Measurements from ENCODE around the gene TPSAB1. TPM values are rescaled to one million over a fixed set of nuclear protein-coding genes. Genes with fewer than 3 reads are reported as not detected.
"Not testable (repeated sequence)": the region's sequence is repeated elsewhere in the genome, so short reads cannot be mapped to it uniquely, and the experiment has no call there.

Gene TPSAB1
- total and polyA plus RNA-seq, 10 of the 15 experiments (the other 5 are each of a cell fraction or from before 2014, with no cell fraction given), result 0.06 TPM; not detected in 9

DNA sequence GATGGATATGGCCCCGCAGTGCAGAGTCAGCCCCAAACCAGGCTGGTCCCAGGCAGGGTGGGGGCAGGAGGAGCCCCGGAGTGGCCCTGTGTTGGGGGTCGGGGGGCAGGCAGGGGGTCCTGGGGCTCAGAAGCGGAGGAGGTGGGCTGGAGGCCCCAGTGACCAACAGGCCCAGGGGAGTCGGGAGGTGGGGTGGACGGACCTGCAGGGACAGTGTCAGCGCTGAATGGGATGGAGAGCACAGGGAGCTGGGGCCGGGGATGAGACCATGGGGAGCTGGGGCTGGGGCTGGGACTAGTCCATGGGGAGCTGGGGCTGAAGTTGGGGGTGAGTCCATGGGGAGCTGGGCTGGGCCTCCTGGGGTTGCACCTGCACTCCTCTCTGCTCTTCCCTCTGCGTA, 930 bp upstream of the TPSAB1 start:
- H3K27ac ChIP-seq (ENCODE audit: control insufficient read depth, insufficient read depth); DNase-seq (ENCODE audit: low read depth, low spot score); POLR2A ChIA-PET; H3K9me3 ChIP-seq (replicated peaks; ENCODE audit: control insufficient read depth, insufficient read depth, low read length); intact Hi-C loops (cut with micrococcal nuclease; ENCODE audit: unreplicated experiment); H3K9ac ChIP-seq (ENCODE audit: control insufficient read depth, insufficient read depth, low read length); H3K4me1 ChIP-seq (ENCODE audit: control insufficient read depth, insufficient read depth, low read length); H3K79me2 ChIP-seq (ENCODE audit: control insufficient read depth, insufficient read depth, low read length); H4K20me1 ChIP-seq (ENCODE audit: control insufficient read depth, insufficient read depth); H3K36me3 ChIP-seq (ENCODE audit: control insufficient read depth in 2 of 2, insufficient read depth in 2 of 2, low read length in 1 of 2); H3K27me3 ChIP-seq (replicated peaks in 1 of 2; ENCODE audit: control insufficient read depth in 2 of 2, insufficient read depth in 2 of 2, low read length in 1 of 2); RAD21 ChIA-PET (ENCODE audit: unreplicated experiment); FAIRE-seq; ATAC-seq; H3K4me2 ChIP-seq (ENCODE audit: control insufficient read depth, insufficient read depth); H2AFZ ChIP-seq (ENCODE audit: control insufficient read depth, low read depth, low read length); CTCF ChIA-PET; BruUV-seq (replicated peaks); in situ Hi-C loops (cut with MboI); SMC1A ChIA-PET (ENCODE audit: uncharacterized antibody, unreplicated experiment); H3K4me3 ChIP-seq: not testable (repeated sequence)
- WGBS (ENCODE audit: insufficient coverage, insufficient replicate concordance, low lambda C conversion rate, missing lambda C conversion rate), result 30% methylated on average over 6 of the region's 9 CpGs

DNA sequence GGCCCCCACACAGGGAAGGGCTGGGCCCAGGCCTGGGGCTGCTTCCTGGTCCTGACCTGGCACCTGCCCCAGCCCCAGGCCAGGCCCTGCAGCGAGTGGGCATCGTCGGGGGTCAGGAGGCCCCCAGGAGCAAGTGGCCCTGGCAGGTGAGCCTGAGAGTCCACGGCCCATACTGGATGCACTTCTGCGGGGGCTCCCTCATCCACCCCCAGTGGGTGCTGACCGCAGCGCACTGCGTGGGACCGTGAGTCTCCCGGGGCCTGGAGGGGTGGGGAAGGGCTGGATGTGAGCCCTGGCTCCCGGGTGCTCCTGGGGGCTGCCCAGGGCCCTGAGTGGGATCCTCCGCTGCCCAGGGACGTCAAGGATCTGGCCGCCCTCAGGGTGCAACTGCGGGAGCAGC, 576 bp downstream of the TPSAB1 start:
- H3K27ac ChIP-seq (ENCODE audit: control insufficient read depth, insufficient read depth); RAD21 ChIA-PET (ENCODE audit: unreplicated experiment); H3K79me2 ChIP-seq (ENCODE audit: control insufficient read depth, insufficient read depth, low read length); H3K4me3 ChIP-seq; H4K20me1 ChIP-seq (ENCODE audit: control insufficient read depth, insufficient read depth); SMC1A ChIA-PET (ENCODE audit: uncharacterized antibody, unreplicated experiment); ATAC-seq; H3K4me2 ChIP-seq (ENCODE audit: control insufficient read depth, insufficient read depth); H3K9ac ChIP-seq (ENCODE audit: control insufficient read depth, insufficient read depth, low read length); BruUV-seq (replicated peaks); H3K27me3 ChIP-seq (replicated peaks in 1 of 2; ENCODE audit: control insufficient read depth in 2 of 2, insufficient read depth in 2 of 2, low read length in 1 of 2); FAIRE-seq; CTCF ChIA-PET; DNase-seq (ENCODE audit: low read depth, low spot score); H3K4me1 ChIP-seq (ENCODE audit: control insufficient read depth, insufficient read depth, low read length); H2AFZ ChIP-seq (ENCODE audit: control insufficient read depth, low read depth, low read length); in situ Hi-C loops (cut with MboI); POLR2A ChIA-PET; H3K36me3 ChIP-seq (ENCODE audit: control insufficient read depth in 2 of 2, insufficient read depth in 2 of 2, low read length in 1 of 2); H3K9me3 ChIP-seq (replicated peaks; ENCODE audit: control insufficient read depth, insufficient read depth, low read length); intact Hi-C loops (cut with micrococcal nuclease; ENCODE audit: unreplicated experiment): not testable (repeated sequence)
- 71% methylated on average over 9 of the region's 15 CpGs for WGBS (ENCODE audit: insufficient coverage, insufficient replicate concordance, low lambda C conversion rate, missing lambda C conversion rate)

DNA sequence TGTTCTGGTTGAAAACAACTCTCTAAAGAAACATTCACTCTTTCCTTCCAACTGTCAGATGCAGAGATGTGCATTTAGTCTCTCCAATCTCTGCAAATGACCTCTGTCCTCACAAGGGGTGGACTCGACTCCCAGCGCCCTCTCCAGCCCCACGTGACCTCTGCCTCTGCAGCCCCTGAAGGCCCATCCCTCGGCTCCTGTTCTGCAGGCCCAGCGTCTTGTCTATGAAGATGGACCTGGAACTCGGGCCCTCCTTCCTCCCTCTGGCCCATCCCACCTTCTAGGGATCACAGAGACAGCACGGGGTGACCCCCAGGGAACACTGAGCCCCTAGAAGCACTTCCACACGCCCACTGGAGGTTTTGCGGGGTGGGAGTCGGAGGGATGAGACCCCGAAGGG, 2.9 kb downstream of the TPSAB1 start:
- H3K36me3 ChIP-seq (ENCODE audit: control insufficient read depth in 2 of 2, insufficient read depth in 2 of 2, low read length in 1 of 2); POLR2A ChIA-PET; BruUV-seq (replicated peaks); H3K4me2 ChIP-seq (ENCODE audit: control insufficient read depth, insufficient read depth); H3K9me3 ChIP-seq (replicated peaks; ENCODE audit: control insufficient read depth, insufficient read depth, low read length); H3K27ac ChIP-seq (ENCODE audit: control insufficient read depth, insufficient read depth); H3K79me2 ChIP-seq (ENCODE audit: control insufficient read depth, insufficient read depth, low read length); H3K27me3 ChIP-seq (replicated peaks in 1 of 2; ENCODE audit: control insufficient read depth in 2 of 2, insufficient read depth in 2 of 2, low read length in 1 of 2); DNase-seq (ENCODE audit: low read depth, low spot score); intact Hi-C loops (cut with micrococcal nuclease; ENCODE audit: unreplicated experiment); CTCF ChIA-PET; H3K9ac ChIP-seq (ENCODE audit: control insufficient read depth, insufficient read depth, low read length); ATAC-seq; SMC1A ChIA-PET (ENCODE audit: uncharacterized antibody, unreplicated experiment); H4K20me1 ChIP-seq (ENCODE audit: control insufficient read depth, insufficient read depth); in situ Hi-C loops (cut with MboI); H2AFZ ChIP-seq (ENCODE audit: control insufficient read depth, low read depth, low read length); FAIRE-seq; H3K4me3 ChIP-seq; RAD21 ChIA-PET (ENCODE audit: unreplicated experiment); H3K4me1 ChIP-seq (ENCODE audit: control insufficient read depth, insufficient read depth, low read length): not testable (repeated sequence)
- WGBS (ENCODE audit: insufficient coverage, insufficient replicate concordance, low lambda C conversion rate, missing lambda C conversion rate), result 25% methylated on average over 7 of the region's 11 CpGs

DNA sequence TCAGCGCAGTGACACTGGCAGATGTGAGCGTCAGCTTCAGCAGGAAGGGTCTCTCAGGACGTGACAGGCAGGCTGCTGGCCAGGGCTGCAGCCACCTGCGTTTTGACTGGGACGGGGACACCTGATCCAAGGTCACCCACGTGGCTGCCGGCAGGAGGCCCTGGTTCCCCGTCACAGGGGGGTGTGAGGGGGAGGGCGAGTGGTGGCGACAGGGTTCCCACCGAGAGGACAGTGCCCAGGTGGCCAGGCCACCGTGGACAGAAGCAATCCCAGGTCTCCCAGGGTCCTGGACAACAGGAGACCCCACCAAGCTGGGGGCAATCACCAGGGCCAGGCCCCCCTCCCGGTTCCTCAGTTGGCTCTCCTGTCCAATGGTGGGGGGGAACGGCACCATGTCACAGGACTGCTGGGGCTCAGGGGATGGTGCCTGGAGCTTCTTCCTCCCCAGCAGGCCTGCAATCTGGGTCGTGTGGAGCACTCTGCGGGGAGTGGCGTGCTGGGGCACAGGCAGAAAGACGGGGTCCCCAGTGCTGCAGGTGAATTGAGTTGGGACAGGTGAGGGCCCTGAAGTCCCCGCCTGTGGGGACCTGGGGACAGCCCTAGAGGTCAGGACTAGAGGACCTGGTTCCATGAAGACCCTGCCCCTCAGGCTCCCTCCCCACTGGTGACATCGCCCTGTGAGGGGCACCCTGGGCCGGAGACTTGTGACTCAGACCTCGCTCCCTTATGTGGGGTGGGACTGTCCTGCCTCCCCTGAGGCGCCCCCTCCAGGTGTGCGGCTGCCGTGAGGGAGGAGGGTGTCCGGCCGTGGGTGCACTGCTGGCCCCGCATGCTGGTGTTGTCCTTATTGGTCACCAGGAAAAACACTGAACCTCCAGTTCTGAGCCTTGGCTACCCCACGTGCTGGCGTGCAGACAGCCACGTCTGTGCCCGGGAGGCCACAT, 3.7 kb downstream of the TPSAB1 start:
- DNase-seq (ENCODE audit: low read depth, low spot score); H3K4me2 ChIP-seq (ENCODE audit: control insufficient read depth, insufficient read depth); SMC1A ChIA-PET (ENCODE audit: uncharacterized antibody, unreplicated experiment); BruUV-seq (replicated peaks); H4K20me1 ChIP-seq (ENCODE audit: control insufficient read depth, insufficient read depth); in situ Hi-C loops (cut with MboI); RAD21 ChIA-PET (ENCODE audit: unreplicated experiment); H3K36me3 ChIP-seq (ENCODE audit: control insufficient read depth in 2 of 2, insufficient read depth in 2 of 2, low read length in 1 of 2); CTCF ChIA-PET; FAIRE-seq; intact Hi-C loops (cut with micrococcal nuclease; ENCODE audit: unreplicated experiment); H3K27ac ChIP-seq (ENCODE audit: control insufficient read depth, insufficient read depth); H3K79me2 ChIP-seq (ENCODE audit: control insufficient read depth, insufficient read depth, low read length); H3K9ac ChIP-seq (ENCODE audit: control insufficient read depth, insufficient read depth, low read length); ATAC-seq; POLR2A ChIA-PET; H3K27me3 ChIP-seq (replicated peaks in 1 of 2; ENCODE audit: control insufficient read depth in 2 of 2, insufficient read depth in 2 of 2, low read length in 1 of 2); H3K4me1 ChIP-seq (ENCODE audit: control insufficient read depth, insufficient read depth, low read length); H3K4me3 ChIP-seq; H3K9me3 ChIP-seq (replicated peaks; ENCODE audit: control insufficient read depth, insufficient read depth, low read length); H2AFZ ChIP-seq (ENCODE audit: control insufficient read depth, low read depth, low read length): not testable (repeated sequence)
- WGBS (ENCODE audit: insufficient coverage, insufficient replicate concordance, low lambda C conversion rate, missing lambda C conversion rate), result 26% methylated on average over 21 of the region's 32 CpGs

Data from GM12878 (cell line).